Upper lobe of left lung (tissue), 4 donors: ENCODE data around the gene SPRING1.

Source experiments
- EP300 ChIP-seq, 4 donors: sonication (generic); formaldehyde crosslinking; IDR thresholded peaks; one replicate each; pipeline ENCODE4 v1.5.1; 2017; ENCODE audit warnings: antibody characterized with exemption in 4 of 4, control low read depth in 2 of 4
- TF ChIP-seq, protein P1 (sequence below), 6 experiments: fragments of 450-650 bp in 4 of 6; fragments of 200-600 bp in 2 of 6; sonication (generic) in 2 of 6; IDR thresholded peaks; one replicate each; pipeline ENCODE4 v1.5.1; 2016 to 2019; ENCODE audit warnings: antibody characterized with exemption in 6 of 6

DNA sequence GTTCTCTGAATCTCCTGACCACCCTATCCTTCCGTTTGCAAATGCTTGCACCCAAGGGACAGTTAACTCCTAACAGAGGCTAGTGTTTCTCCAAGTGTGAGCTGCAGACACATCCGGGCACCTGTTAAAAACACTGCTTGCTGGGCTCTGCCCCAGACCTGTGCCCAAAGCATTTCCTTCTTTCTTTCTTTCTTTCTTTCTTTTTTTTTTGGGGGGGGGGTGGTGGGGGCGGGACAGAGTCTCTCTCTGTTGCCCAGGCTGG is 42.5 kb downstream of the SPRING1 start:
- TF ChIP-seq, protein P1, sequence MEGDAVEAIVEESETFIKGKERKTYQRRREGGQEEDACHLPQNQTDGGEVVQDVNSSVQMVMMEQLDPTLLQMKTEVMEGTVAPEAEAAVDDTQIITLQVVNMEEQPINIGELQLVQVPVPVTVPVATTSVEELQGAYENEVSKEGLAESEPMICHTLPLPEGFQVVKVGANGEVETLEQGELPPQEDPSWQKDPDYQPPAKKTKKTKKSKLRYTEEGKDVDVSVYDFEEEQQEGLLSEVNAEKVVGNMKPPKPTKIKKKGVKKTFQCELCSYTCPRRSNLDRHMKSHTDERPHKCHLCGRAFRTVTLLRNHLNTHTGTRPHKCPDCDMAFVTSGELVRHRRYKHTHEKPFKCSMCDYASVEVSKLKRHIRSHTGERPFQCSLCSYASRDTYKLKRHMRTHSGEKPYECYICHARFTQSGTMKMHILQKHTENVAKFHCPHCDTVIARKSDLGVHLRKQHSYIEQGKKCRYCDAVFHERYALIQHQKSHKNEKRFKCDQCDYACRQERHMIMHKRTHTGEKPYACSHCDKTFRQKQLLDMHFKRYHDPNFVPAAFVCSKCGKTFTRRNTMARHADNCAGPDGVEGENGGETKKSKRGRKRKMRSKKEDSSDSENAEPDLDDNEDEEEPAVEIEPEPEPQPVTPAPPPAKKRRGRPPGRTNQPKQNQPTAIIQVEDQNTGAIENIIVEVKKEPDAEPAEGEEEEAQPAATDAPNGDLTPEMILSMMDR (IDR thresholded peaks at IDR 0.05) = no peak
- no peak for TF ChIP-seq EP300 (IDR thresholded peaks at IDR 0.05)
